Measurements from ENCODE around the gene PRSS33.

DNA sequence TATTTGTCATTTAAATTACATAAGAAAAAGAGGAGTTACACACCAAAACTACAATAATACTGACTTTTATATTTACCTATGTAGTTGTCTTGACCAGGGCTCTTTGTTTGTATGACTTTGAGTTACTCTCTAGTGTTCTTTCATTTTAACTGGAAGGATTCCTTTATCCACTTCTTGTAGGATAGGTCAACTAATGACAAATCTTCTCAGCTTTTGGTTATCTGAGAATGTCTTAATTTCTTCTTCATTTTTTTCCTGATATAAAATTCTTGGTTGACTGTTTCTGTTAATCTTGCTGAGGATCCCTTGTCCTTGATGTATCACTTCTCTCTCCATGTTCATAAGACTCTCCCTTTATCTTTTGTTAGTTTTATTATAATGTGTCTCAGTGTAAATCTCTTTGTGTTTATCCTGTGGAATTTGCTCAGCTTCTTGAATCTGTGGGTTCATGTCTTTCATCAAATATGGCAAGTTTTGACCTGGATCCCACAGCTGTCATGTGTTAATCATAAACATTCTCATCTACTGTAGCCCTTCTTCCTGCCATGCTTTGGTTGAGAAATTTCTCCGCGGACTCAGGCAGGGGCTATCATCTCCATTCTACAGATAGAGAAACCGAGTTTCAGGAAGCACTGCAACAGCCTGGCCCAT, 16.3 kb upstream of the PRSS33 start:
- TF ChIP-seq POLR2A (IDR thresholded peaks at IDR 0.05): no peak
- TF ChIP-seq, protein P1, sequence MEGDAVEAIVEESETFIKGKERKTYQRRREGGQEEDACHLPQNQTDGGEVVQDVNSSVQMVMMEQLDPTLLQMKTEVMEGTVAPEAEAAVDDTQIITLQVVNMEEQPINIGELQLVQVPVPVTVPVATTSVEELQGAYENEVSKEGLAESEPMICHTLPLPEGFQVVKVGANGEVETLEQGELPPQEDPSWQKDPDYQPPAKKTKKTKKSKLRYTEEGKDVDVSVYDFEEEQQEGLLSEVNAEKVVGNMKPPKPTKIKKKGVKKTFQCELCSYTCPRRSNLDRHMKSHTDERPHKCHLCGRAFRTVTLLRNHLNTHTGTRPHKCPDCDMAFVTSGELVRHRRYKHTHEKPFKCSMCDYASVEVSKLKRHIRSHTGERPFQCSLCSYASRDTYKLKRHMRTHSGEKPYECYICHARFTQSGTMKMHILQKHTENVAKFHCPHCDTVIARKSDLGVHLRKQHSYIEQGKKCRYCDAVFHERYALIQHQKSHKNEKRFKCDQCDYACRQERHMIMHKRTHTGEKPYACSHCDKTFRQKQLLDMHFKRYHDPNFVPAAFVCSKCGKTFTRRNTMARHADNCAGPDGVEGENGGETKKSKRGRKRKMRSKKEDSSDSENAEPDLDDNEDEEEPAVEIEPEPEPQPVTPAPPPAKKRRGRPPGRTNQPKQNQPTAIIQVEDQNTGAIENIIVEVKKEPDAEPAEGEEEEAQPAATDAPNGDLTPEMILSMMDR (IDR thresholded peaks at IDR 0.05): no peak
- no peak for TF ChIP-seq POLR2AphosphoS5 (IDR thresholded peaks at IDR 0.05)
- no peak for TF ChIP-seq EP300 (IDR thresholded peaks at IDR 0.05)
